Endothelial cell of coronary artery (primary cell): ENCODE data around the gene CD36. TPM values are rescaled to one million over a fixed set of nuclear protein-coding genes. Genes with fewer than 3 reads are reported as not detected.

Experiments
- total RNA-seq: library from RNA; depleted of rRNA; stranded (reverse); fragments of >200 nt; gene quantifications from 2 replicates; pipeline ENCODE4 v1.2.3, GENCODE V29; 2014

The CD36 gene
- 0.38 and 1.5 TPM in 2 replicates for total RNA-seq

GRCh38 chr7:80637911-80638765, at the start of gene CD36:
TSS of gene CD36 (plus strand) at chr7:80638642. CDS start at chr7:80646741, 8,099 bp downstream.

Other genes with a start within 250 kb of the CD36 start
- gene GNAT3, start 126.6 kb upstream of the CD36 start, total RNA-seq, result not detected in 2 replicates